22Rv1 (cell line): ENCODE data around the gene KIAA1671.
A peak's percentile ranks its signal among the peaks of the same experiment; 100 is the strongest.

Experiments used
- H3K27ac ChIP-seq: fragments of 450-650 bp; 2 replicates; pipeline ENCODE4 v1.5.1; 2017
- CTCF ChIP-seq: fragments of 450-650 bp; IDR thresholded peaks from 2 replicates; pipeline ENCODE4 v1.5.1; 2017; ENCODE audit warnings: mild to moderate bottlenecking
- ZFX ChIP-seq: fragments of 450-650 bp; IDR thresholded peaks from 2 replicates; pipeline ENCODE4 v1.6.1; 2017; ENCODE audit warnings: antibody characterized with exemption, borderline replicate concordance

The KIAA1671 gene

GRCh38 chr22:24964441-24964840, 11.9 kb downstream of the KIAA1671 start:
- no peak overlapping the region for H3K27ac ChIP-seq
- no peak for TF ChIP-seq CTCF
- no peak for TF ChIP-seq ZFX

- TF ChIP-seq CTCF (no peak), ZFX (no peak)
- H3K27ac ChIP-seq: peak overlapping the region; percentile 67
These were observed 13.5 kb downstream of the KIAA1671 start for GRCh38 chr22:24965822-24966626.

DNA sequence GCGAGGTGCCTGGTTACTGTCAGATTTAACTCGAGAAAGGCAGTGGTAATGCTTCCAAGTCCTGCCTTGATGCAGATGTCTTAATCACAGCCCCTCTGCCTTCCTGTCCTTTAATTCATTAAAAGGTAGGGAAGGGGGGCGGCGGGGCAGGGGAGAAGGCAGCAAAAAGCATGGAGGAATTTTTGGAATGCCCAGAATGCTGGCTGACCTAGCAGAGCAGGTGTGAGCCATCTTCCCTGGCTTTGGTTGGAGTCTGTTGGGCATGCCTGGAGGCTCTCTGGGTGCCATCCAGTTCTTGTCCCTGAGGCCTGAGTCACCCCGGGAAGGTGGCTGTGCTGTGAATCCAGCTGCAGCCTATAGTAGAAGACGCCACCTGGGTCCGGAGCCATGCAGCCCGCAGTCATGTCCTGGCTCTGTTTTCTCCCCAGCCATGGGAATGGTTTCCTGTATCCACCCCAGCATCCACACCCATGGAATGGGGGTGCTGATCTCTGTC, 15.6 kb downstream of the KIAA1671 start:
- 0 out of 2 replicates have a peak overlapping the region, but pooled peaks have one; percentile 8 for H3K27ac ChIP-seq

GRCh38 chr22:24969560-24970301, 17.2 kb downstream of the KIAA1671 start:
- TF ChIP-seq ZFX (no peak), CTCF (no peak)
- peak overlapping the region; percentile 55 for H3K27ac ChIP-seq

More for the DNA sequence above, 15.6 kb downstream of the KIAA1671 start:
- TF ChIP-seq CTCF (no peak), ZFX (no peak)

GRCh38 chr22:24972369-24972768, 19.9 kb downstream of the KIAA1671 start:
- H3K27ac ChIP-seq: no peak overlapping the region
- TF ChIP-seq ZFX: no peak
- no peak for TF ChIP-seq CTCF

DNA sequence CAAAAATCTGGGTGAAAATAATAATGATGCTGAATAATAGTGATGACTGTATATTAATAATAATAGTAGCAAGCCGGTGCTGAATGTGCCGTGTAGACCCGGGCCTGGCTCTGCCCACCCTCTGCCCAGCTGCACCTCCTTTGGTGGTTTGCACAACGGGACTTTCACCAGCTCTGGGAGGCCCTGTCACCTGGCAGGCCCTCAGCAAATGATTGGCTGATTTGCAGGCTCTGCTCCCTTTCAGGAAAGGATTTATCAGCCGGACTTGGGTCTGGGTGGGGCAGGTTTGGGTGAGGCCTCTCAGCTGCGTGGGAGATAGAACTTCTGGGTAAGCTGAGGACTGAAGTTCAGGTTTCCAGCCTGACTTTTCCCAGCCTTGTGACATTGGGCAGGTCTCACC, 21.4 kb downstream of the KIAA1671 start:
- TF ChIP-seq ZFX: no peak
- no peak for TF ChIP-seq CTCF

More for the DNA sequence above, 21.4 kb downstream of the KIAA1671 start:
- H3K27ac ChIP-seq: no peak overlapping the region
